Gastrocnemius medialis (tissue), 4 donors: ENCODE data around the gene TRAPPC14.

Experiments
- CTCF ChIP-seq, 5 experiments: fragments of 450-650 bp in 3 of 5; fragments of 200-600 bp in 2 of 5; sonication (generic) in 2 of 5; IDR thresholded peaks in 4 of 5; conservative IDR thresholded peaks in 1 of 5; 1 replicate in 4 of 5; 2 replicates in 1 of 5; pipeline ENCODE4 v1.5.1; 2016 to 2019; ENCODE audit warnings: antibody characterized with exemption in 5 of 5, mild to moderate bottlenecking in 3 of 5, moderate library complexity in 3 of 5
- POLR2A ChIP-seq, 2 donors: fragments of 450-650 bp; IDR thresholded peaks; one replicate each; pipeline ENCODE4 v1.6.1; 2017; ENCODE audit warnings: antibody characterized with exemption in 2 of 2, mild to moderate bottlenecking in 2 of 2, moderate library complexity in 2 of 2

- TF ChIP-seq CTCF (IDR thresholded peaks at IDR 0.05 in 4 of 5, conservative IDR thresholded peaks at IDR 0.05 in 1 of 5) (no peak), POLR2A (IDR thresholded peaks at IDR 0.05) (no peak)
Measured at GRCh38 chr7:100176096-100177044, 17.8 kb upstream of the TRAPPC14 start.
